Caco-2 (cell line): ENCODE data around the gene NAALADL2. TPM values are rescaled to one million over a fixed set of nuclear protein-coding genes. Genes with fewer than 3 reads are reported as not detected.

Experiments used
- BruUV-seq: library from RNA; stranded (reverse); fragments of 400-500 nt; replicated peaks from 2 replicates; lab custom pipeline; 2021; lab: Mats Ljungman, UMichigan
- CTCF ChIA-PET: fragments of 300-600 bp; sonication (Branson Sonifier 250); formaldehyde crosslinking; loops from one replicate; lab custom pipeline; 2022; ENCODE audit warnings: antibody characterized with exemption; lab: Charles Lee
- POLR2A ChIA-PET: fragments of 300-600 bp; sonication (Branson Sonifier 250); formaldehyde crosslinking; loops from one replicate; lab custom pipeline; 2022; ENCODE audit warnings: antibody characterized with exemption; lab: Charles Lee
- DNase-seq, 2 experiments: peaks; one replicate each; pipeline versions ENCODE4 v3.0.0 to v3.0.0-alpha.2; 2020 to 2022
- H3K27me3 ChIP-seq: replicated peaks from 2 replicates; pipeline ENCODE4 v1.6.0; 2011; ENCODE audit warnings: low read length; ENCODE audit not compliant: control insufficient read depth, insufficient read depth
- H3K36me3 ChIP-seq: 2 replicates; pipeline ENCODE4 v1.5.1; 2011; ENCODE audit warnings: low read length; ENCODE audit not compliant: control insufficient read depth, insufficient read depth
- H3K4me1 ChIP-seq: fragments of 250-450 bp; sonication (Bioruptor Pico); 2 replicates; pipeline ENCODE4 v1.5.1; 2020; ENCODE audit warnings: mild to moderate bottlenecking
- H3K4me3 ChIP-seq: 2 replicates; pipeline ENCODE4 v1.5.1; 2011; ENCODE audit warnings: low read depth, mild to moderate bottlenecking, control low read depth, low read length
- H3K9me3 ChIP-seq: fragments of 250-450 bp; sonication (Bioruptor Pico); 2 replicates; pipeline ENCODE4 v1.5.1; 2020; ENCODE audit warnings: mild to moderate bottlenecking, moderate library complexity
- H3K27ac Mint-ChIP-seq: one replicate; pipeline ENCODE4 v1.8.0; 2022; ENCODE audit warnings: mixed read lengths; ENCODE audit not compliant: unreplicated experiment
- H3K27me3 Mint-ChIP-seq: one replicate; pipeline ENCODE4 v1.8.0; 2022; ENCODE audit warnings: mixed read lengths; ENCODE audit not compliant: insufficient read depth, unreplicated experiment
- H3K36me3 Mint-ChIP-seq: one replicate; pipeline ENCODE4 v1.8.0; 2022; ENCODE audit warnings: mild to moderate bottlenecking, mixed read lengths; ENCODE audit not compliant: insufficient read depth, unreplicated experiment
- H3K4me1 Mint-ChIP-seq: one replicate; pipeline ENCODE4 v1.8.0; 2022; ENCODE audit warnings: low read depth, mixed read lengths; ENCODE audit not compliant: unreplicated experiment
- H3K4me3 Mint-ChIP-seq: one replicate; pipeline ENCODE4 v1.8.0; 2022; ENCODE audit warnings: mild to moderate bottlenecking, moderate library complexity, mixed read lengths; ENCODE audit not compliant: unreplicated experiment
- H3K9me3 Mint-ChIP-seq: one replicate; pipeline ENCODE4 v1.8.0; 2022; ENCODE audit warnings: mixed read lengths; ENCODE audit not compliant: unreplicated experiment
- intact Hi-C: fragments of 100-400 bp; cut with micrococcal nuclease; formaldehyde crosslinking; loops from one replicate; pipeline ENCODE4 v1.10.0; 2022; ENCODE audit not compliant: unreplicated experiment
- total RNA-seq: library from RNA; stranded (reverse); gene quantifications from 2 replicates; pipeline ENCODE4 v1.2.3, GENCODE V29; 2022
- TF ChIP-seq, protein P1 (sequence below), 2 experiments: fragments of 200-600 bp in 1 of 2; IDR thresholded peaks; 1 replicate in 1 of 2; 2 replicates in 1 of 2; pipeline versions ENCODE4 v1.5.1 to v1.8.0; 2011 to 2022; ENCODE audit warnings: antibody characterized with exemption in 1 of 2, control low read depth in 1 of 2, inconsistent platforms in 1 of 2, low read depth in 1 of 2, low read length in 1 of 2, mild to moderate bottlenecking in 1 of 2, moderate library complexity in 1 of 2; ENCODE audit not compliant: insufficient read depth in 1 of 2, severe bottlenecking in 1 of 2, unreplicated experiment in 1 of 2

The NAALADL2 gene
- total RNA-seq, 1 experiment from 2014 or later = 4.4 TPM

- CTCF ChIA-PET = no interaction called here
- TF ChIP-seq, protein P1, sequence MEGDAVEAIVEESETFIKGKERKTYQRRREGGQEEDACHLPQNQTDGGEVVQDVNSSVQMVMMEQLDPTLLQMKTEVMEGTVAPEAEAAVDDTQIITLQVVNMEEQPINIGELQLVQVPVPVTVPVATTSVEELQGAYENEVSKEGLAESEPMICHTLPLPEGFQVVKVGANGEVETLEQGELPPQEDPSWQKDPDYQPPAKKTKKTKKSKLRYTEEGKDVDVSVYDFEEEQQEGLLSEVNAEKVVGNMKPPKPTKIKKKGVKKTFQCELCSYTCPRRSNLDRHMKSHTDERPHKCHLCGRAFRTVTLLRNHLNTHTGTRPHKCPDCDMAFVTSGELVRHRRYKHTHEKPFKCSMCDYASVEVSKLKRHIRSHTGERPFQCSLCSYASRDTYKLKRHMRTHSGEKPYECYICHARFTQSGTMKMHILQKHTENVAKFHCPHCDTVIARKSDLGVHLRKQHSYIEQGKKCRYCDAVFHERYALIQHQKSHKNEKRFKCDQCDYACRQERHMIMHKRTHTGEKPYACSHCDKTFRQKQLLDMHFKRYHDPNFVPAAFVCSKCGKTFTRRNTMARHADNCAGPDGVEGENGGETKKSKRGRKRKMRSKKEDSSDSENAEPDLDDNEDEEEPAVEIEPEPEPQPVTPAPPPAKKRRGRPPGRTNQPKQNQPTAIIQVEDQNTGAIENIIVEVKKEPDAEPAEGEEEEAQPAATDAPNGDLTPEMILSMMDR (IDR thresholded peaks at IDR 0.05; ENCODE audit: insufficient read depth in 1 of 2, low read depth in 1 of 2, low read length in 1 of 2, severe bottlenecking in 1 of 2, unreplicated experiment in 1 of 2) = no peak
- Mint-ChIP-seq H3K4me3 (no peak overlapping the region), H3K27ac (no peak overlapping the region), H3K27me3 (no peaks in the 10 kb centered on the region), H3K9me3 (peaks cover 9% of the 10 kb centered on the region), H3K36me3 (no peaks in the 10 kb centered on the region), H3K4me1 (peaks cover 30% of the 10 kb centered on the region)
- H3K27me3 ChIP-seq = no peaks in the 10 kb centered on the region
- no peaks in the 10 kb centered on the region for H3K36me3 ChIP-seq
- H3K4me3 ChIP-seq = no peak overlapping the region
- POLR2A ChIA-PET = no interaction called here
- H3K4me1 ChIP-seq = peaks cover 19% of the 10 kb centered on the region
- BruUV-seq = no TSS peak
- 0 out of 2 replicates have a peak, but pooled peaks cover 3% of the 10 kb centered on the region for H3K9me3 ChIP-seq
- intact Hi-C loops = loop anchor here (10.0 kb wide), 1 partner anchor 418 kb away; no protein-coding TSS in a partner anchor
- no peak for DNase-seq
Measured at GRCh38 chr3:174953068-174953467, 93.9 kb downstream of the NAALADL2 start.

DNA sequence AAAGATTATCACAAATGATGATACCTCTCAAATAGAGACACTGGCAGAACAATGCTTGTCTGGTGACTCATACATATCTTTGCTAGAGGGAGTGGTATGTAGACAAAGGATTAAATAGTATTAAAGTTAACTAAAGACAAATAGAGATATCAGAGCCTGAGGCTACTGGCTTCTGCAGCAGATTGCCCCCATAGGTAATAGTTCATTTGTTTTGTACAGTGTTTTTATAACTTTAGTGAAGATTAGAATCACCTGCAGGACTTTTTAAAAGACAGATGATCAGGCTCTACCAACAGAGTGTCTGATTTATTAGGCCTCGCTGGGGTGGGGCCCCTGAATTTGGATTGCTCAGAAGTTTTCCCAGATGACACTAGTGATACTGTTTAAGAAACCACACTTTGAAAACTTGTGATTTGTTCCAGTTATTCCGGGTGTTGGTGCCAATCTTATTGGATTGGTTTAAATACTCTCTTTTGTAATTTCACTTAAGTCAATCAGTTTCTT is 96.4 kb downstream of the NAALADL2 start:
- ChIA-PET POLR2A (no interaction called here), CTCF (no interaction called here)
- Mint-ChIP-seq H3K27ac (peak overlapping the region; percentile 70), H3K9me3 (peaks cover 9% of the 10 kb centered on the region), H3K4me1 (peaks cover 30% of the 10 kb centered on the region), H3K27me3 (no peaks in the 10 kb centered on the region), H3K36me3 (no peaks in the 10 kb centered on the region), H3K4me3 (no peak overlapping the region)
- Histone ChIP-seq H3K9me3 (0 out of 2 replicates have a peak, but pooled peaks cover 3% of the 10 kb centered on the region), H3K27me3 (no peaks in the 10 kb centered on the region), H3K4me1 (peaks cover 19% of the 10 kb centered on the region), H3K4me3 (no peak overlapping the region), H3K36me3 (no peaks in the 10 kb centered on the region)
- TF ChIP-seq, protein P1 (IDR thresholded peaks at IDR 0.05; ENCODE audit: insufficient read depth in 1 of 2, low read depth in 1 of 2, low read length in 1 of 2, severe bottlenecking in 1 of 2, unreplicated experiment in 1 of 2) = no peak
- intact Hi-C loops = loop anchor here (1.0 to 10.0 kb wide), 4 partner anchors 93 to 542 kb away; no protein-coding TSS in a partner anchor
- DNase-seq = peak; percentile 65 to 73
- BruUV-seq = no TSS peak

- TF ChIP-seq, protein P1 (IDR thresholded peaks at IDR 0.05; ENCODE audit: insufficient read depth in 1 of 2, low read depth in 1 of 2, low read length in 1 of 2, severe bottlenecking in 1 of 2, unreplicated experiment in 1 of 2) = no peak
- H3K9me3 Mint-ChIP-seq = peaks cover 7% of the 10 kb centered on the region
- peaks cover 23% of the 10 kb centered on the region for H3K4me1 Mint-ChIP-seq
- H3K27me3 Mint-ChIP-seq = no peaks in the 10 kb centered on the region
- intact Hi-C loops = loop anchor here (1.0 to 10.0 kb wide), 2 partner anchors 422 to 558 kb away; no protein-coding TSS in a partner anchor
- H3K36me3 Mint-ChIP-seq = no peaks in the 10 kb centered on the region
- Histone ChIP-seq H3K4me3 (no peak overlapping the region), H3K9me3 (0 out of 2 replicates have a peak, but pooled peaks cover 3% of the 10 kb centered on the region), H3K36me3 (no peaks in the 10 kb centered on the region), H3K27me3 (no peaks in the 10 kb centered on the region), H3K4me1 (peaks cover 17% of the 10 kb centered on the region)
- H3K4me3 Mint-ChIP-seq = no peak overlapping the region
- no TSS peak for BruUV-seq
- ChIA-PET CTCF (no interaction called here), POLR2A (no interaction called here)
- no peak for DNase-seq
- no peak overlapping the region for H3K27ac Mint-ChIP-seq
Measured at GRCh38 chr3:174957081-174957480, 97.9 kb downstream of the NAALADL2 start.
